ENCODE measurements around the gene TRIM68.

DNA sequence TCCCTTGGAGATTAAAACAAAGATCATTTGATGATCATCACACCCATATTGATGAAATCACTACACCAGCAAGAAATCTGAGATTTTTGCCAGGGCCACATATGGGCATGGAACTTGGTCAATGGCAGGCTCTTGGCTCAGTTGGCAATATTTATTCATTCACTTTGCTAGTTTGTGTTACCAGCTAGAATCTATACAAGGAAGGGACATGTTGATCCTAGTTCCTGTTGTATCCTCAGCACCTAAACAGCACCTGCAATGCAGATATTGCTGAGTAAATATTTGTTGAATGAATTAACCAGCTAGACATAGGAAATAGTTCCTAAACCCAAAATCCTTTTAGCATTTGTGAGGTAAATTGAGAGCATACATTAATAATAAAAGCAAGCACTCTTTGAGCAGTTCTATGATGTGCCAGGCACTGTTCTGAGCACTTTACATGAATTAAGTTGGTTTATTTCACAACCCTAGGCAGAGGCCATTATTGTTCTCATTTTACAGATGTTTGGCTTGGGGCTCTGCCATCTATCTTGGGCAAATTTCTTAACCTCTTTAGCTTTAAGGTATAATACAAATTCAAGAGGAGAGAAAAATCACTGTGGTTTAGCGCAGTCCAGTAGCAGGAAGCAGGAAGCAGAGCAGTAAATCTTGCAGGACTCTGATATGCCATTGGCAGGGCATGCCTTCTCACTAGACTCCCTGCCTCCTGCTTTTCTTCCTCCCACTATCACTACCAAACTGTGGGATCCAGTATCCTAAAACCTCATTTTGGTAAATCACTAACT, 1.6 kb downstream of the TRIM68 start:
- TF ChIP-seq REPIN1 (tag by site-specific recombination; IDR thresholded peaks at IDR 0.05; ENCODE audit: low read depth) (no peak), ZNF2 (tag by site-specific recombination; IDR thresholded peaks at IDR 0.05) (no peak), ZNF768 (tag by site-specific recombination; IDR thresholded peaks at IDR 0.05) (no peak), SETDB1 (IDR thresholded peaks at IDR 0.05; ENCODE audit: insufficient read length, low read length) (no peak), ZNF10 (tag by site-specific recombination; IDR thresholded peaks at IDR 0.05) (no peak), ZNF555 (tag by site-specific recombination; conservative IDR thresholded peaks at IDR 0.05) (no peak)
- TF ChIP-seq, protein P1, sequence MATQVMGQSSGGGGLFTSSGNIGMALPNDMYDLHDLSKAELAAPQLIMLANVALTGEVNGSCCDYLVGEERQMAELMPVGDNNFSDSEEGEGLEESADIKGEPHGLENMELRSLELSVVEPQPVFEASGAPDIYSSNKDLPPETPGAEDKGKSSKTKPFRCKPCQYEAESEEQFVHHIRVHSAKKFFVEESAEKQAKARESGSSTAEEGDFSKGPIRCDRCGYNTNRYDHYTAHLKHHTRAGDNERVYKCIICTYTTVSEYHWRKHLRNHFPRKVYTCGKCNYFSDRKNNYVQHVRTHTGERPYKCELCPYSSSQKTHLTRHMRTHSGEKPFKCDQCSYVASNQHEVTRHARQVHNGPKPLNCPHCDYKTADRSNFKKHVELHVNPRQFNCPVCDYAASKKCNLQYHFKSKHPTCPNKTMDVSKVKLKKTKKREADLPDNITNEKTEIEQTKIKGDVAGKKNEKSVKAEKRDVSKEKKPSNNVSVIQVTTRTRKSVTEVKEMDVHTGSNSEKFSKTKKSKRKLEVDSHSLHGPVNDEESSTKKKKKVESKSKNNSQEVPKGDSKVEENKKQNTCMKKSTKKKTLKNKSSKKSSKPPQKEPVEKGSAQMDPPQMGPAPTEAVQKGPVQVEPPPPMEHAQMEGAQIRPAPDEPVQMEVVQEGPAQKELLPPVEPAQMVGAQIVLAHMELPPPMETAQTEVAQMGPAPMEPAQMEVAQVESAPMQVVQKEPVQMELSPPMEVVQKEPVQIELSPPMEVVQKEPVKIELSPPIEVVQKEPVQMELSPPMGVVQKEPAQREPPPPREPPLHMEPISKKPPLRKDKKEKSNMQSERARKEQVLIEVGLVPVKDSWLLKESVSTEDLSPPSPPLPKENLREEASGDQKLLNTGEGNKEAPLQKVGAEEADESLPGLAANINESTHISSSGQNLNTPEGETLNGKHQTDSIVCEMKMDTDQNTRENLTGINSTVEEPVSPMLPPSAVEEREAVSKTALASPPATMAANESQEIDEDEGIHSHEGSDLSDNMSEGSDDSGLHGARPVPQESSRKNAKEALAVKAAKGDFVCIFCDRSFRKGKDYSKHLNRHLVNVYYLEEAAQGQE (tag by site-specific recombination; IDR thresholded peaks at IDR 0.05) = no peak
- TF ChIP-seq, protein P2, sequence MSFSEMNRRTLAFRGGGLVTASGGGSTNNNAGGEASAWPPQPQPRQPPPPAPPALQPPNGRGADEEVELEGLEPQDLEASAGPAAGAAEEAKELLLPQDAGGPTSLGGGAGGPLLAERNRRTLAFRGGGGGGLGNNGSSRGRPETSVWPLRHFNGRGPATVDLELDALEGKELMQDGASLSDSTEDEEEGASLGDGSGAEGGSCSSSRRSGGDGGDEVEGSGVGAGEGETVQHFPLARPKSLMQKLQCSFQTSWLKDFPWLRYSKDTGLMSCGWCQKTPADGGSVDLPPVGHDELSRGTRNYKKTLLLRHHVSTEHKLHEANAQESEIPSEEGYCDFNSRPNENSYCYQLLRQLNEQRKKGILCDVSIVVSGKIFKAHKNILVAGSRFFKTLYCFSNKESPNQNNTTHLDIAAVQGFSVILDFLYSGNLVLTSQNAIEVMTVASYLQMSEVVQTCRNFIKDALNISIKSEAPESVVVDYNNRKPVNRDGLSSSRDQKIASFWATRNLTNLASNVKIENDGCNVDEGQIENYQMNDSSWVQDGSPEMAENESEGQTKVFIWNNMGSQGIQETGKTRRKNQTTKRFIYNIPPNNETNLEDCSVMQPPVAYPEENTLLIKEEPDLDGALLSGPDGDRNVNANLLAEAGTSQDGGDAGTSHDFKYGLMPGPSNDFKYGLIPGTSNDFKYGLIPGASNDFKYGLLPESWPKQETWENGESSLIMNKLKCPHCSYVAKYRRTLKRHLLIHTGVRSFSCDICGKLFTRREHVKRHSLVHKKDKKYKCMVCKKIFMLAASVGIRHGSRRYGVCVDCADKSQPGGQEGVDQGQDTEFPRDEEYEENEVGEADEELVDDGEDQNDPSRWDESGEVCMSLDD (tag by site-specific recombination; IDR thresholded peaks at IDR 0.05) = no peak
